Fibroblast of the aortic adventitia (primary cell): ENCODE results near the gene PSMG1. TPM values are rescaled to one million over a fixed set of nuclear protein-coding genes. Genes with fewer than 3 reads are reported as not detected.
"Not testable (repeated sequence)": the region's sequence is repeated elsewhere in the genome, so short reads cannot be mapped to it uniquely, and the experiment has no call there.

Source experiments
- DNase-seq: peaks from one replicate; pipeline ENCODE4 v3.0.0-alpha.2; 2010; ENCODE audit warnings: low read depth
- H3K4me3 ChIP-seq: 2 replicates; pipeline ENCODE4 v1.5.1; 2011; ENCODE audit warnings: low read depth, mild to moderate bottlenecking, control low read depth, low read length, moderate library complexity
- total RNA-seq: library from RNA; depleted of rRNA; stranded (reverse); fragments of >200 nt; gene quantifications from 2 replicates; pipeline ENCODE4 v1.2.3, GENCODE V29; 2012; ENCODE audit warnings: low replicate concordance
- TF ChIP-seq, protein P1 (sequence below): IDR thresholded peaks from 2 replicates; pipeline ENCODE4 v1.5.1; 2011; ENCODE audit warnings: mild to moderate bottlenecking, low read length, control low read depth, inconsistent platforms; ENCODE audit not compliant: insufficient read depth

PSMG1 gene
- total RNA-seq, 1 donor: 91.1 TPM

DNA sequence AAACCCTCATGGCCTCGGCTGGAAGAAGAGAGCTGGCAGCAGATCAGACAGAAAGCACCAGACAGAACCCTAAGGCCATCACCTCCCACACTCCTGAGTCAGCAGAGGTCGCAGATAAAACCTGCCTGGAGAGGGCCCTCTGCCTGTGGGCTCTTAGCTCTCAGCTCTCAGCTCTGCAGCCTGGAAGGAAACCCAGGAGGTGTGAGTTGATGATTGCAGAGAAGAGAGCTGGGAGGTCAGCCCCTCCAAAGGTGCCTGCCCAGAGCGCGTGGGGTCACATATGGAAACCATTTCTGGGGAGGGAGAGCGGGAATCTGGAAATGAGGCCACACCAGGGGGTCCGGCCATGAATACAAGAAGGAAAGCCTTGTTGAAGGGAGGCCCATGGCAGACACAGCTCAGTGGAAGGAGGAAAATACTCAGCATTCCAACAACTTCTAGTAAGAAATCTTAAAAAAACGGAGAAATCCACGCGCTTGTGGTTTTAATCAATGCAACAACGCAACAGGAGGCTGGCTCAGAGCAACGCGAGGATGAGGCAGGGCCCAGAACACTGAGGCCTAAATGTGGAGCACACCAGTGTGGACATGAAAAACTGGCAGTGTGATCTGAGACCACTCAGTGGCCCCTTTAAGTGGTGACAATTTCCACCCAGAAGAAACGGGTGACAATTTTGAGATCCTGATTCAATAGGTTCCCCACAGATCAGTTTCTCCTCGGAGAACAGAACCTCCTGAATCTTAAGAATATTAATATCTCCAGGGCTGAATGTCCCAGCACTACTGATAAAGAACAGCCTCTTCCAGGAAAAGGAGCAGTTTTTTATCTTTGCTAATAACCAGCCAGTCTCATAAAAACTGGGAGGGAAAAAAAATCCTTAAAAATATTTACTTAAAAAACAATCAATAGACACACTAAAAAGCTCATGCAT lies 45.7 kb downstream of the PSMG1 start:
- peak; percentile 63 for DNase-seq
- TF ChIP-seq, protein P1, sequence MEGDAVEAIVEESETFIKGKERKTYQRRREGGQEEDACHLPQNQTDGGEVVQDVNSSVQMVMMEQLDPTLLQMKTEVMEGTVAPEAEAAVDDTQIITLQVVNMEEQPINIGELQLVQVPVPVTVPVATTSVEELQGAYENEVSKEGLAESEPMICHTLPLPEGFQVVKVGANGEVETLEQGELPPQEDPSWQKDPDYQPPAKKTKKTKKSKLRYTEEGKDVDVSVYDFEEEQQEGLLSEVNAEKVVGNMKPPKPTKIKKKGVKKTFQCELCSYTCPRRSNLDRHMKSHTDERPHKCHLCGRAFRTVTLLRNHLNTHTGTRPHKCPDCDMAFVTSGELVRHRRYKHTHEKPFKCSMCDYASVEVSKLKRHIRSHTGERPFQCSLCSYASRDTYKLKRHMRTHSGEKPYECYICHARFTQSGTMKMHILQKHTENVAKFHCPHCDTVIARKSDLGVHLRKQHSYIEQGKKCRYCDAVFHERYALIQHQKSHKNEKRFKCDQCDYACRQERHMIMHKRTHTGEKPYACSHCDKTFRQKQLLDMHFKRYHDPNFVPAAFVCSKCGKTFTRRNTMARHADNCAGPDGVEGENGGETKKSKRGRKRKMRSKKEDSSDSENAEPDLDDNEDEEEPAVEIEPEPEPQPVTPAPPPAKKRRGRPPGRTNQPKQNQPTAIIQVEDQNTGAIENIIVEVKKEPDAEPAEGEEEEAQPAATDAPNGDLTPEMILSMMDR: no peak

DNA sequence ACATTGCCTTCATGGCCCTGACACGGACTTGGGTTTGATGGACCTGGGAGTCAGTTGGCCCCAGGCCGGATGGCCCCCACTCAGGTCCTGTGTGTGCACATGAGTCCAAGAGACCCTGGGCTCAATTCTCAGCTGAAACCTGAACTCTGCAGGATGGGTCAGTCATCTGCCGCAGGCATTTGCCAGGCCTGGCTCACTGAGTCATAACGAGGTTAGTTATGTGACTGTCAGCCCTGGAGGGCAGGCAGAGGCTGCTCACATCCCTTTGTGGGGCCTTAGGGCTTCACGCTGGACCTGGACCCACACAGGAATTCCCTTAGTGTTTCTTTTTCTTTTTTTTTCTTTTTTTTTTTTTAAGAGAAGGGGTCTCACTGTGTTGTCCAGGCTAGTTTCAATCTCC lies 46.5 kb downstream of the PSMG1 start:
- H3K4me3 ChIP-seq: no peak overlapping the region
- TF ChIP-seq, protein P1: no peak
- DNase-seq: no peak

More for the DNA sequence above, 45.7 kb downstream of the PSMG1 start:
- no peak overlapping the region for H3K4me3 ChIP-seq

DNA sequence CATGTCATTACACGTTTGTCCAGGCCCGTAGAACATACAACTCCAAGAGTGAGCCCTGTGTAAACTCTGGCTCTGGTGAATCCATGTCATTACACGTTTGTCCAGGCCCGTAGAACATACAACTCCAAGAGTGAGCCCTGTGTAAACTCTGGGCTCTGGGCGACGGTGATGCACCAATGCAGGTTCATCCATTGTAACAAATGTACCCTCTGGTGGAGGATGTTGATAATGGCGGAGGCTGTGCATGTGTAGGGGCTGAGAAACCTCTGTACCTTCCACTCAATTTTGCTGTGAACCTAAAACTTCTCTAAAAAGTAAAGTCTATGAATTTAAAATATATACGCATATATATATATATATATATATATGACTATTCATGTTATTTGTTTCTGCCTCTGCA lies 47.1 kb downstream of the PSMG1 start:
- DNase-seq: peak; percentile 40
- H3K4me3 ChIP-seq: not testable (repeated sequence)
- TF ChIP-seq, protein P1: peak; percentile 41

DNA sequence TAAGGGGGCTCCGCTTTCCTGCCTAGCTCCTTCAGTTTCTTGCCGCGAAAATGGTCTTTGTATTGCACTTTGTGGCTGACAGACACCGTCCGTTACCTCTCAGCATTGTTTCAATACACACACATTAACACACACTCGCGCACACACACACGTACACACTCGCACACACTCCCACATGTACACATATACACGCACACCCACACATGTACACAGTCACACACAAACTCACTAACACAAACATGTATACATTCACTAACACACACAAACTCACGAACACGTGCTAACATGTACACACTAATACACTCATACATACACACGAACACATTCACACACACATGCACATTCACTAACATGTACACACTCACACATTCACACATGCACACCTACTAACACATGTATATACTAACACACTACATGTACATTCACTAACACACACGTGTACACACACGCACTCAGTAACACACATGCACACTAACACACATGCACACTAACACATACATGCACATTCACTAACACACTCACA lies 48.9 kb downstream of the PSMG1 start:
- no peak overlapping the region for H3K4me3 ChIP-seq
- TF ChIP-seq, protein P1: no peak
- no peak for DNase-seq

DNA sequence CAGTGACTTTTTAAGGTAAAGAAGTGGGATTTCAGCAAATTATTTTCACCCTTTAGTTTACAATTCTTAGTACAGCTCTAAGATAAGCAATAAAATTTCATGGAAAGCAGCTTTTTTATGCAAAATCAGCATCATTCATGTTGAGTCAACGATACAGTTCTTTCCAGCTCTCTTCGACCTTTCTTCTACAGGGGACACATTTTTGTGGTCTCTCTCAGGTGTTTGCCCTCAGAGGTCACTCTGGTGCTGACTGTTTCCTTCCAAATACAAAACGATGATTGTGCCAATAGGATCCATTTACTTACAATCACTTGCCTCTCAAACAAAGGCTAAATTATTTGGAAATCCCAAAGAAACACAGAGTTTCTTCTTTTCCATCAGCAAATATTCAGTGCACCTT lies 51.0 kb downstream of the PSMG1 start:
- peak; percentile 56 for DNase-seq
- TF ChIP-seq, protein P1: no peak
- H3K4me3 ChIP-seq: no peak overlapping the region

DNA sequence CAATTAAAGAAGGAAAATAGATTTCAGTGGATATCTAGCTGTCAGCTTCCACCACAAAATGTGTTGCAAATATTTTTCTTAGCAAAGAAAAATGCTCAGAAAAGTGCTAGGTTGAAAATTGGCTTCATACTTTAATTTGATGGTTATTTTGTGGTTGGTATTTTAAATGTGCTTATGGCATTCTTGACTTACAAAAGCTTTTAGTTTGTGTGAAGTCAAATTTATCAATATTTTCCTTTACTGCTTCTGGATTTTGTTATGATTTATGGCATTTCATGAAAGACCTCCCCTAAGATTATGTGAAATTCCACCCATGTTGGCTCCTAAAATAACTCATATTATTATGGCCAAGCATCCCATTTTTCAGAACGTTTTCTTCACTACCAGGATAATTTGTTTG lies 51.5 kb downstream of the PSMG1 start:
- no peak overlapping the region for H3K4me3 ChIP-seq
- no peak for DNase-seq
- TF ChIP-seq, protein P1: no peak
